DMS 273 (cell line): Measurements from ENCODE around the gene FAR2.
"Not testable (repeated sequence)": the region's sequence is repeated elsewhere in the genome, so short reads cannot be mapped to it uniquely, and the experiment has no call there.

Experiments
- DNase-seq: peaks from one replicate; lab custom pipeline; 2025; ENCODE audit not compliant: unreplicated experiment; lab: John Stamatoyannopoulos, UW

The FAR2 gene

GRCh38 chr12:29273178-29273843, 124.2 kb downstream of the FAR2 start:
- DNase-seq = no peak

- no peak for DNase-seq
These were observed 126.8 kb downstream of the FAR2 start for GRCh38 chr12:29275834-29276233.

GRCh38 chr12:29277231-29277630, 128.2 kb downstream of the FAR2 start:
- no peak for DNase-seq

GRCh38 chr12:29278673-29279420, 129.8 kb downstream of the FAR2 start:
- DNase-seq = no peak

GRCh38 chr12:29281371-29282005, 132.4 kb downstream of the FAR2 start:
- DNase-seq = peak; percentile 1

- peak; percentile 80 for DNase-seq
These were observed 133.1 kb downstream of the FAR2 start for GRCh38 chr12:29282031-29282816.

- DNase-seq = no peak
These were observed 135.1 kb downstream of the FAR2 start for GRCh38 chr12:29283969-29284700.

- no peak for DNase-seq
These were observed 137.2 kb downstream of the FAR2 start for GRCh38 chr12:29286081-29286790.

- DNase-seq = no peak
These were observed 138.5 kb downstream of the FAR2 start for GRCh38 chr12:29287622-29288021.

GRCh38 chr12:29288031-29288430, 139.0 kb downstream of the FAR2 start:
- DNase-seq = no peak

- DNase-seq = not testable (repeated sequence)
These were observed 141.4 kb downstream of the FAR2 start for GRCh38 chr12:29290475-29290874.

DNA sequence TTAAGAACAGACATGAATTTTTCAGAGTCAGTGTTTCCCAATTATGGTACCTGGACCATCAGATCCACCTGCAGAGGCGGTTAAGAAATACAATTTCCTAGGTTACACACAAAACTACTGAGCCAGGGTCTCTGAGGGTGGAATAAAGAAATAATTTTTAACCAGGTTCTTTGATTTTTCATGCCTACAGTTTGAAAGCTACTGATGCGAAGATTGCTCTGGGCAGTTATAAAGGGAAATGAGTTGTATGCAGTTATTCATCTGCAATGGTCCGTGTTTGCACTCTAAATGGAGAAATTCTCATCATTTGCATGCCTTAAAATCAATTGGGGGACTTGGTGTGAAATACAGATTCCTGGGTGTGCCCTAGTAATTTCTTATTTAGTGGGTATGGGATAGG, 142.1 kb downstream of the FAR2 start:
- DNase-seq = no peak

- DNase-seq = no peak
These were observed 150.6 kb downstream of the FAR2 start for GRCh38 chr12:29299633-29300032.

GRCh38 chr12:29301114-29301513, 152.0 kb downstream of the FAR2 start:
- no peak for DNase-seq

- no peak for DNase-seq
These were observed 155.3 kb downstream of the FAR2 start for GRCh38 chr12:29304388-29304787.

GRCh38 chr12:29306266-29306665, 157.2 kb downstream of the FAR2 start:
- no peak for DNase-seq

DNA sequence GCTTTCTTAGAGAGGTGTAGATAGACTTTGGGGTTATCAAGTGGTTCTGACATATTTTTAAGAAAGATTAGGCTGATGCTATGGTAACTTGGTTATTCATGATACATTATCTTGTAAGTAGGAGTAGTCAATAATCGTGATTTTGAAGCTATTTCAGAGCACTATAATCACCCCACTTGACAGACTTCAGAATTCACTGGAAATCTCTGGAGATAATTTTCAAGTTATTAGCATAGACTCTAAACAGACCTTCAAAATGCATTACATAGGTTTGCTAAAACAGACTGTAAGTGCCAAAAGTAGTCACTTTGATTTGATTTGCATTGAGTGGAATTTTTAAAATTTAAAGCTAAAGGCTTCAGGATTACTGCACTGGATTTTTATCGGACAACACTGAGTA, 157.6 kb downstream of the FAR2 start:
- no peak for DNase-seq

GRCh38 chr12:29309320-29309902, 160.3 kb downstream of the FAR2 start:
- DNase-seq = peak; percentile 7

DNA sequence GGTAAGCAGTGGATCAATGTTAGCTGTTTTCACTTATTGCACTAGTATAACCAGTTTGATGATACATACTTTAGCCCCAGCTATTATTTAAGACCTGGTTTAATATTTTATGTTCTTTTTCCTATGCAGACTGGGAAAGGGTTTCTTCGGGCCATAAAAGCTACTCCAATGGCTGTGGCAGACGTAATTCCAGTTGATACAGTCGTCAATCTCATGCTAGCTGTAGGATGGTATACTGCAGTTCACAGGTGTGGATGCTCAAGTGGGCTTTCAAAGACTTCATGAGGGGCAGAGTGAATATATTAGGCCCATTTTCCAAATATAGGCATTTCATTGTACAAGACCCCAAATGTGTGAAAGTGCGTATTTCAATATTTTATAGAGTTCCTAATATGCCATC, 161.8 kb downstream of the FAR2 start:
- no peak for DNase-seq

GRCh38 chr12:29314416-29314815, 165.3 kb downstream of the FAR2 start:
- no peak for DNase-seq
